ENCODE measurements around the gene ECHDC1. TPM values are rescaled to one million over a fixed set of nuclear protein-coding genes. Genes with fewer than 3 reads are reported as not detected.

The ECHDC1 gene
- total RNA-seq, 4 donors from 2014 or later, result 55.4 to 149 (median 71.5) TPM

- peaks cover 6% of the 10 kb centered on the region in 2 donors for H3K36me3 ChIP-seq
- H3K27me3 ChIP-seq, result no peaks in the 10 kb centered on the region
- intact Hi-C loops (cut with DNase I), result no loop called here
- no peak for DNase-seq
- no peak overlapping the region for H3K4me3 ChIP-seq (replicated peaks in 1 of 3)
- peaks cover 0 to 3% of the 10 kb centered on the region in 2 donors for H3K4me1 ChIP-seq
- TF ChIP-seq CTCF (IDR thresholded peaks at IDR 0.05) (no peak), POLR2A (IDR thresholded peaks at IDR 0.05) (no peak)
- 95 to 96% methylated on average over 3 of the region's 3 CpGs for WGBS, 2 donors
- H3K9me3 ChIP-seq, result no peaks in the 10 kb centered on the region
- no peak overlapping the region for H3K27ac ChIP-seq
Measured at GRCh38 chr6:127277878-127278843, 65.2 kb downstream of the ECHDC1 start.

- H3K4me3 ChIP-seq (replicated peaks in 1 of 3), result no peak overlapping the region
- H3K36me3 ChIP-seq, result no peaks in the 10 kb centered on the region
- DNase-seq, result no peak
- intact Hi-C loops (cut with DNase I), result no loop called here
- 95 to 98% methylated on average over 1 of the region's 1 CpG for WGBS, 2 donors
- no peak for TF ChIP-seq POLR2A (IDR thresholded peaks at IDR 0.05)
- TF ChIP-seq CTCF (IDR thresholded peaks at IDR 0.05), result no peak
- H3K27me3 ChIP-seq, result no peaks in the 10 kb centered on the region
- peaks cover 8 to 12% of the 10 kb centered on the region in 2 donors for H3K4me1 ChIP-seq
- no peak overlapping the region for H3K27ac ChIP-seq
- H3K9me3 ChIP-seq, result no peaks in the 10 kb centered on the region
Measured at GRCh38 chr6:127276331-127276730, 67.1 kb downstream of the ECHDC1 start.

GRCh38 chr6:127273499-127273898 lies 69.9 kb downstream of the ECHDC1 start:
- DNase-seq, result no peak
- Histone ChIP-seq H3K4me3 (replicated peaks in 1 of 3) (no peak overlapping the region), H3K27me3 (no peaks in the 10 kb centered on the region), H3K36me3 (no peaks in the 10 kb centered on the region), H3K4me1 (peaks cover 8 to 22% of the 10 kb centered on the region in 2 donors), H3K27ac (no peak overlapping the region), H3K9me3 (no peaks in the 10 kb centered on the region)
- intact Hi-C loops (cut with DNase I), result no loop called here
- TF ChIP-seq POLR2A (IDR thresholded peaks at IDR 0.05), result no peak
- no peak for TF ChIP-seq CTCF (IDR thresholded peaks at IDR 0.05)
- WGBS, 2 donors, result 93 to 94% methylated on average over 2 of the region's 2 CpGs

- TF ChIP-seq CTCF (IDR thresholded peaks at IDR 0.05) (no peak), POLR2A (IDR thresholded peaks at IDR 0.05) (no peak)
- H3K36me3 ChIP-seq, result no peaks in the 10 kb centered on the region
- WGBS, 2 donors, result 91 to 95% methylated on average over 3 of the region's 3 CpGs
- H3K27me3 ChIP-seq, result no peaks in the 10 kb centered on the region
- H3K27ac ChIP-seq, result no peak overlapping the region
- H3K9me3 ChIP-seq, result no peaks in the 10 kb centered on the region
- no peak for DNase-seq
- H3K4me3 ChIP-seq (replicated peaks in 1 of 3), result no peak overlapping the region
- H3K4me1 ChIP-seq, result peaks cover 8 to 27% of the 10 kb centered on the region in 2 donors
- intact Hi-C loops (cut with DNase I), result no loop called here
Measured at GRCh38 chr6:127272576-127272975, 70.8 kb downstream of the ECHDC1 start.
